Stimulated activated CD4-positive, alpha-beta T cell treated with anti-CD3 and anti-CD28 coated beads, Interleukin-15, amount 100 ng/mL, for 48 hours (primary cell): ENCODE results near the gene KCNQ1.

Experiments
- DNase-seq, 2 donors: peaks; one replicate each; pipeline ENCODE4 v3.0.0-alpha.2; 2020; ENCODE audit warnings: low read depth in 2 of 2

Gene KCNQ1

GRCh38 chr11:2681408-2682145 lies 236.8 kb downstream of the KCNQ1 start:
- DNase-seq = no peak

DNA sequence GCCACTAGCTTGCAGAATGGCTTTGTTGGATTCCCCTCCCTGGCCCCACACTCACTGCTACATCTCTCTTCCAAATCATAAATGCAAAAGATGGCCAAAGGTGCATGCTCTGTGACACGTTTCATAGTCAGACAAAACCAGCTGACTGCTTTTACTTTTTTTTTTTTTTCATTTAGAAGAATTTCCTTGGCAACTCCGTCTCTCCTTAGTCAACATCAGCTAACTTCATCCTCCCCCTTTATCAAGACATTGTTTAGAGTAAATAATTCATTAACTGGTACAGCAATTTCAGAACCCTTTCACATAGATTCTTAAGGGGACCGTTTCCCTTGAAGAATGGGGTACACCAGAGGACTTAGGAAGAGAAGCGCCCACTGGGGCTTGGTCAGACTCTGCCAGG lies 239.0 kb downstream of the KCNQ1 start:
- DNase-seq = no peak

DNA sequence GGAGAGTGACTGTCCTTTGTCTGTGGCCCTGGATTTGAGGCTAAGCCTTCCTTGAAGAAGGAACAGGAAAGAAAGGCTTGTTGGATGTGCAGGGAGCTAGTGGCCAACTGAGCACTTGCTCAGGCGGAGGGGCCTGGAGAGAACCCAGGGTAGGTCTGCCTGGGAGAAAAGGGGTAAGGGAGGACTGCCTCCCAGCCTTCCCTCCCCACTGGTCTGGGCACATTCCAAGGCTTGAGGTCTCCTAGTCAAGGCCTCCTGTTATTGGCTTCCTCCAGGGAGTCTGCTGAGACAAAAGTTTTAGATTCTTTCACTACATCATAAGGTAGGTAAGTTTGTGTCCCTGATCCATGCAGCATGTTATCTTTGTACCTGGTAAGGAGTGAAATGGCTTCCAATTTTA lies 239.8 kb downstream of the KCNQ1 start:
- DNase-seq = no peak

DNA sequence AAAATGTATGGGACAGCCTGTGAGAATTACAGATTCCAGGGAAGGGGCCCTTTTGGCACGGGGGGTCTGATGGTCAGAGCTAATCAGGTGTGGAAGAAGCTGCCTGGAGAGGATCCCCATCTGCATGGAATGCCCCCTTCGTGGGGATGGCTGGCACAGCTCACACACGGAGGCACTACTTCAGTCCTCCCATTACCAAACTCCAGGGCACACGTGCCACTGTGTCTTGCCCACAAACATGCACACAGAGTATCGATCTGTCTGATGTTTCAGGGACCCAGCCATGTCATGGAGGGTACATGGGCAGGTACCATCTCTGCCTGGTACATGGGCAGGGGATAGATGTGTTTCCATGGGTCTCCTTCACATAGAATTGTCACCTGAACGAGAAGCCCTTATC lies 240.2 kb downstream of the KCNQ1 start:
- DNase-seq = no peak

GRCh38 chr11:2685566-2686359 lies 241.0 kb downstream of the KCNQ1 start:
- no peak for DNase-seq

GRCh38 chr11:2686360-2687222 lies 241.8 kb downstream of the KCNQ1 start:
- DNase-seq = no peak

- no peak for DNase-seq
Observed at GRCh38 chr11:2687223-2687530, 242.4 kb downstream of the KCNQ1 start.

GRCh38 chr11:2687782-2688191 lies 243.0 kb downstream of the KCNQ1 start:
- no peak for DNase-seq

GRCh38 chr11:2688381-2689231 lies 243.8 kb downstream of the KCNQ1 start:
- no peak for DNase-seq

GRCh38 chr11:2689651-2690575 lies 245.1 kb downstream of the KCNQ1 start:
- no peak for DNase-seq

DNA sequence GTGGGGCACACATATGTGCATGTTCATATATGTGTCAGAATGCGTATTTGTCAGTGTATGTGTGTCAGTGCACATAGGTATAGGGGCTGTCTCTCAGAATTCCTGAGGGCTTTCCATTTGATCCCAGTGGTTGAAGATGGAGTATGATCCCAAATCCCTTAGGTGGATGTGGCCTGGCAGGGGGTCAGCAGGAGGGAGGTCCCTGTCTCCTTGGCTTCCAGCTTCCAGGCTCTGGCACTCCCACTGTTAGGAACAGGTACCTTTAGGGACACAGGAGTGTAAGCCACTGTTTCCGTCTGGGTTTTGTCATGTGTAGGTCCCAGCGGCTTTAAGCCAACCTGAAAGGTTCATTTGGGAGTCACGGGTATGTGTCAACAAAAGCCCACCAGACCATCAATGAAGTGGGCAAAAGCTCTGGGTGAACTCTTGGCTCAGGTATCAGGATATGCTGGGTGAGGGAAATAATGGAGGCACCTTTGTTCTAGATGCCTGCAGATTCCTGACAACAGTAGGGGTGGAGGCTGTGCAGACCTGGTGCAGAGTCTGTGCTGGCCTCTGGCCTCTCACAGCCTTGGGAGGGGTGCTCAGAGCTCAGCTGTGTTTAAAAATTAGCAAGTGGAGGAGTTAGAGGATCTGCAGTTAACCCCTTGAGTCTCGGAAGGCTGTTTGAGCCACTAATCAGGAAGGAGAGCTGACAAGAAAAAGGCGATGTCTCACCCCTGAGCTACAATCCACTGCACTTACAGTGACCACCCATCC lies 246.0 kb downstream of the KCNQ1 start:
- DNase-seq = no peak

DNA sequence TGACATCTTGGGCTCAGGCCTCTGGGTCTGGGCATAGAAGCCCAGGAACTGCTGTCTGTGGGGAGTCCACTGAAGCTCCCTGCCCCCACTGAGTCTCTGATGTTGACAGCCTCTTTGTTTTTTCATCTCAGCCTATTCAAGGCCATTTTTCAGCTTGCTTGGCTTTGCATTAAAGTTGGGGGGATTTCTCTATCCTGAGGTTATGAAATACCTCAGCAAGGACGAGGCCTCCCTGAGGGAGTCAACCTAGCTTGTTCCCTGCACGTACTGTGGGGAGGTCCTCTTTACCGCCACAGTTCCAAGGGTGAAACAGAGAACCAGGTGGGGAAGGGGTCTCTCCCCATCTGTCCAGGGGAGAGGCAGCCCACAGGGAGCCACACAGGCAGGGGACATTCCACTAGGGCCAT lies 246.6 kb downstream of the KCNQ1 start:
- no peak for DNase-seq

GRCh38 chr11:2691991-2692875 lies 247.4 kb downstream of the KCNQ1 start:
- DNase-seq = no peak

- no peak for DNase-seq
Observed at GRCh38 chr11:2693271-2694261, 248.8 kb downstream of the KCNQ1 start.

DNA sequence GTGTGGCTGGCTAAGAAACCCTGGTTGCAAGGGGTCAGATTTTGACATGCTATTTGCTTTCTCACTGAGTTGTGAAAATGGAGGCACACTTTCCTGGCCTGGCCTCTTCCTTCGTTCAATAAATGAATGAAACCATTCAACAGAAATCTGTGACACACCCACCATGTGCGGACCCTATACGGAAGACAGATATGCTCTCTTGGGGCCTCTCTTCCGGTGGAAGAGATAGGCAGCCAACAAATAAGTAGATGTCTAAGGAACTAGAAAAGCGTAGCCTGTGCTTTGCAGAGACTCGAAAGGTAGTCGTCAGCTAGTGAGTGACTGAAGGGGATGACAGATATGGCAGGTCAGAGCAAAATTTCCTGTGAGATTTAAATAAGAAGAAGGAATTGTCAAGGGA lies 249.7 kb downstream of the KCNQ1 start:
- no peak for DNase-seq

GRCh38 chr11:2694995-2695939 lies 250.5 kb downstream of the KCNQ1 start:
- no peak for DNase-seq
